ENCODE results near the gene MBNL3. TPM values are rescaled to one million over a fixed set of nuclear protein-coding genes. Genes with fewer than 3 reads are reported as not detected.
A peak's percentile ranks its signal among the peaks of the same experiment; 100 is the strongest.

The MBNL3 gene
- total RNA-seq, 1 donor from 2014 or later = 3.4 TPM

DNA sequence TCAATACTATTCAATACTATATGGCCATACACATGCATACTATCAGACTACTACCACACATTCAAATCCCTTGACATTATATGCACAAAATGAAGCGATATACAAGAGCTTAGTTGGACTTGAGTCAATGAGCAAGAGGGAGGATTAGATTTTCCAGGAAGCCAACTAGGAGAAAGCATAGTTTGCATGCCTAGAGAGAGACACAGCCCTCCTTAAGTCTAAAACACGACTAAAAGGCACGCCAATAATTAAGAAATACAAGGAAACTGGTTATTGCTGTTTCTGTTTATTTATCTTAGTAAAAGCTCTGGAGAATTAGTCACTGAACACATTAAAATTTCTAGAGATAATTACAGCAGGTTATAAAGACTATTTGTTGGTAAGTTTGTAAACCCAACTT lies 21.8 kb downstream of the MBNL3 start:
- Histone ChIP-seq H3K27ac (no peak overlapping the region), H2AFZ (replicated peaks) (no peak overlapping the region), H3K27me3 (no peaks in the 10 kb centered on the region), H3K9ac (no peak overlapping the region), H3K9me3 (ENCODE audit: low read depth) (peaks cover 12% of the 10 kb centered on the region), H3K79me2 (ENCODE audit: low read depth) (no peaks in the 10 kb centered on the region), H3K36me3 (no peaks in the 10 kb centered on the region), H3K4me1 (no peaks in the 10 kb centered on the region), H3K4me2 (no peak overlapping the region), H3F3A (ENCODE audit: low read depth) (no peaks in the 10 kb centered on the region), H4K20me1 (ENCODE audit: low read depth) (no peaks in the 10 kb centered on the region), H3K4me3 (no peak overlapping the region)
- Mint-ChIP-seq H3K4me1 (peaks cover 2% of the 10 kb centered on the region), H3K36me3 (peaks cover 3% of the 10 kb centered on the region), H3K27ac (no peak overlapping the region), H3K9me3 (peaks cover 4% of the 10 kb centered on the region), H3K4me3 (no peak overlapping the region), H3K27me3 (ENCODE audit: insufficient read depth, low read depth) (no peaks in the 10 kb centered on the region)
- TF ChIP-seq EZH2phosphoT487 (IDR thresholded peaks at IDR 0.05) (no peak), EZH2 (IDR thresholded peaks at IDR 0.05) (no peak)
- TF ChIP-seq, protein P1, sequence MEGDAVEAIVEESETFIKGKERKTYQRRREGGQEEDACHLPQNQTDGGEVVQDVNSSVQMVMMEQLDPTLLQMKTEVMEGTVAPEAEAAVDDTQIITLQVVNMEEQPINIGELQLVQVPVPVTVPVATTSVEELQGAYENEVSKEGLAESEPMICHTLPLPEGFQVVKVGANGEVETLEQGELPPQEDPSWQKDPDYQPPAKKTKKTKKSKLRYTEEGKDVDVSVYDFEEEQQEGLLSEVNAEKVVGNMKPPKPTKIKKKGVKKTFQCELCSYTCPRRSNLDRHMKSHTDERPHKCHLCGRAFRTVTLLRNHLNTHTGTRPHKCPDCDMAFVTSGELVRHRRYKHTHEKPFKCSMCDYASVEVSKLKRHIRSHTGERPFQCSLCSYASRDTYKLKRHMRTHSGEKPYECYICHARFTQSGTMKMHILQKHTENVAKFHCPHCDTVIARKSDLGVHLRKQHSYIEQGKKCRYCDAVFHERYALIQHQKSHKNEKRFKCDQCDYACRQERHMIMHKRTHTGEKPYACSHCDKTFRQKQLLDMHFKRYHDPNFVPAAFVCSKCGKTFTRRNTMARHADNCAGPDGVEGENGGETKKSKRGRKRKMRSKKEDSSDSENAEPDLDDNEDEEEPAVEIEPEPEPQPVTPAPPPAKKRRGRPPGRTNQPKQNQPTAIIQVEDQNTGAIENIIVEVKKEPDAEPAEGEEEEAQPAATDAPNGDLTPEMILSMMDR (IDR thresholded peaks at IDR 0.05) = no peak
- no peak for DNase-seq (ENCODE audit: low spot score)

- H3K36me3 Mint-ChIP-seq = peaks cover 3% of the 10 kb centered on the region
- Histone ChIP-seq H3F3A (ENCODE audit: low read depth) (no peaks in the 10 kb centered on the region), H3K4me1 (no peaks in the 10 kb centered on the region), H3K4me2 (no peak overlapping the region), H3K36me3 (no peaks in the 10 kb centered on the region), H3K27me3 (no peaks in the 10 kb centered on the region), H3K27ac (no peak overlapping the region), H3K9ac (no peak overlapping the region), H3K79me2 (ENCODE audit: low read depth) (no peaks in the 10 kb centered on the region), H3K9me3 (ENCODE audit: low read depth) (peaks cover 12% of the 10 kb centered on the region), H4K20me1 (ENCODE audit: low read depth) (no peaks in the 10 kb centered on the region), H2AFZ (replicated peaks) (no peak overlapping the region), H3K4me3 (no peak overlapping the region)
- H3K9me3 Mint-ChIP-seq = peaks cover 6% of the 10 kb centered on the region
- no peak overlapping the region for H3K4me3 Mint-ChIP-seq
- no peaks in the 10 kb centered on the region for H3K4me1 Mint-ChIP-seq
- TF ChIP-seq EZH2phosphoT487 (IDR thresholded peaks at IDR 0.05) = no peak
- TF ChIP-seq, protein P1 (IDR thresholded peaks at IDR 0.05) = peak; percentile 64
- no peak for TF ChIP-seq EZH2 (IDR thresholded peaks at IDR 0.05)
- no peaks in the 10 kb centered on the region for H3K27me3 Mint-ChIP-seq (ENCODE audit: insufficient read depth, low read depth)
- no peak overlapping the region for H3K27ac Mint-ChIP-seq
- peak; percentile 43 for DNase-seq (ENCODE audit: low spot score)
Observed at GRCh38 chrX:132463411-132463810, 25.4 kb downstream of the MBNL3 start.

- H3K4me1 Mint-ChIP-seq = no peaks in the 10 kb centered on the region
- Histone ChIP-seq H3K27ac (no peak overlapping the region), H3K4me1 (no peaks in the 10 kb centered on the region), H3K4me3 (no peak overlapping the region), H3K4me2 (no peak overlapping the region), H3K27me3 (no peaks in the 10 kb centered on the region), H3K36me3 (no peaks in the 10 kb centered on the region), H4K20me1 (ENCODE audit: low read depth) (no peaks in the 10 kb centered on the region), H3K79me2 (ENCODE audit: low read depth) (no peaks in the 10 kb centered on the region), H3K9me3 (ENCODE audit: low read depth) (peaks cover 12% of the 10 kb centered on the region), H2AFZ (replicated peaks) (no peak overlapping the region), H3K9ac (no peak overlapping the region), H3F3A (ENCODE audit: low read depth) (no peaks in the 10 kb centered on the region)
- no peak for DNase-seq (ENCODE audit: low spot score)
- peaks cover 5% of the 10 kb centered on the region for H3K36me3 Mint-ChIP-seq
- H3K9me3 Mint-ChIP-seq = peaks cover 6% of the 10 kb centered on the region
- H3K27ac Mint-ChIP-seq = no peak overlapping the region
- no peaks in the 10 kb centered on the region for H3K27me3 Mint-ChIP-seq (ENCODE audit: insufficient read depth, low read depth)
- H3K4me3 Mint-ChIP-seq = no peak overlapping the region
- TF ChIP-seq EZH2 (IDR thresholded peaks at IDR 0.05) (no peak), EZH2phosphoT487 (IDR thresholded peaks at IDR 0.05) (no peak)
- TF ChIP-seq, protein P1 (IDR thresholded peaks at IDR 0.05) = no peak
Observed at GRCh38 chrX:132461886-132462285, 27.0 kb downstream of the MBNL3 start.
